COLO668 (cell line): ENCODE results near the gene MLF2.

Experiments
- DNase-seq: peaks from one replicate; lab custom pipeline; 2025; ENCODE audit not compliant: unreplicated experiment; lab: John Stamatoyannopoulos, UW

The MLF2 gene

GRCh38 chr12:6698352-6699046, 54.4 kb downstream of the MLF2 start:
- no peak for DNase-seq
